ENCODE results near the gene FAM184A.
A peak's percentile ranks its signal among the peaks of the same experiment; 100 is the strongest.
"Not testable (repeated sequence)": the region's sequence is repeated elsewhere in the genome, so short reads cannot be mapped to it uniquely, and the experiment has no call there.

The FAM184A gene

DNA sequence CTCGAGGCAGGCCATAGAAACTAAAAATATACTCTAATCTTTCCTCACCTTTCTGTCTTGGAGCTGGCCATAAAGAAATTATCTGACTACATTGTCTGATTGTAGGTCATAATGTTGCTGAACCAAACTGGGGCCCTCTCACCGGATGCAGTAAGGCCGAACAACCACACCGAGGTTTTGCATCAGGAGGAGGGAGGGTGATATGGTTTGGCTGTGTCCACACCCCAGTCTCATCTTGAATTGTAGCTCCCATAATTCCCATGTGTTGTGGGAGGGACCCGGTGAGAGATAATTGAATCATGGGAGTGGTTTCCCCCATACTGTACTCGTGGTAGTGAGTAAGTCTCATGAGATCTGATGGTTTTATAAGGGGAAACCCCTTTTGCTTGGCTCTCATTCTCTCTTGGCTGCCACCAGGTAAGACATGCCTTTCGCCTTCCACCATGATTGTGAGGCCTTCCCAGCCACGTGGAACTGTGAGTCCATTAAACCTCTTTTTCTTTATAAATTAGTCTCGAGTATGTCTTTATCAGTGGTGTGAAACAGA, 19.4 kb upstream of the FAM184A start:
- DNase-seq: not testable (repeated sequence)

DNA sequence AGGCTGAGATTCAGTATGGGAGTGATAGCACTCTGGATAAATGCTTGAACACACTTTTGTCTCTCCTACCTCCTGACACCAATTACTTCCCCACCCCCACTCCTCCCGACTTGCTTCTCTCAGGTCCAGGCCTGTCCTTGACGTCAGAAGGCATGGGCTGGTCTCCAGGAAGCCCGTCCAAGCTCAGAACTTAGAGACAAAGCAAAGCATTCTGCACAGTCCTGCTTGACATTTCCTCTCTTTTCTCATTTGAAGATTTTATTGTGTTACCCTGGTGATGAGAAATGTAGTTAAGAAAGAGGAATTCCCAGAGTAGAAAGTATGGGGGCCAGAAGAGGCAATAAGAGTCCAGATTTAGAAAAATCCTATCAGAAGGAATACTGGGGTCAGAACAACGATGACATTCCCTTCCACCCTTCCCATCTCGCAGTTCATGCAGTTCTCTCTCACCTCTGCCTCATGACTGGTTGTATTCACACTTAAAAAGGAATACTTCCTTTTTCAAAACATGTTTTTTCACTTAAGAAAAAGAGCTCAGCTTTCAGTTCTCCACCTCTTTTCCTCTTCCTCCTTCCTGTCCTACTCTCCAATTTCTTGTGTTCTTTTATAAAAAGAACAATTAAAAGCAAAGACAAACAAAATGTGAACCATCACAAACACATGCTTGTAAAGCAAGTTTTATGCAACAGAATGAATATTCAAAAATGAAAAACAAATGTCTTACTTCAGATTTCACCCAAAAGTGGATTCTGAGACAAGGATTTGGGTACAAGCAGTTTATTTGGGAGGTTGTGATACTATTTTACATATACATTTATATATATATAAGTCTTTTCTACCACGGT, 18.5 kb upstream of the FAM184A start:
- no peak for DNase-seq

DNA sequence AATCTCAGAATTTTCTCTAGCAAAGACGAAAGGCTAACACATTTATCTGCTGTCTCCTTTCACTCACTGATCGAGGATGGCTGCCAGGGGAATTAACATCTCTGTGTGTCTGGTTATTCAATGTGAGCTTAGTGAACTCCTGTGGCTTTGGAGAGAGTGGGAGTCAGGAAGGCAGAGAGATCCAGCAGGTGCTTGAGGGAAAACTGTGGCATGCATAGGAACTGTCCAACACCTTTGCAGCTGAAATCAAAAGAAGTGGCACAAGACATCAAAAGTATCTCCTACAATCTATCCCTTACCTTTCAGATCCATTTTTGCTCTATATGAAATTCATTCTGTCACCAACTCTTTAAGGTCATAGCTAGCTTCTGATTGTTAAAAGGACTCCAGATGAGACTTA, 11.8 kb upstream of the FAM184A start:
- no peak for DNase-seq

DNA sequence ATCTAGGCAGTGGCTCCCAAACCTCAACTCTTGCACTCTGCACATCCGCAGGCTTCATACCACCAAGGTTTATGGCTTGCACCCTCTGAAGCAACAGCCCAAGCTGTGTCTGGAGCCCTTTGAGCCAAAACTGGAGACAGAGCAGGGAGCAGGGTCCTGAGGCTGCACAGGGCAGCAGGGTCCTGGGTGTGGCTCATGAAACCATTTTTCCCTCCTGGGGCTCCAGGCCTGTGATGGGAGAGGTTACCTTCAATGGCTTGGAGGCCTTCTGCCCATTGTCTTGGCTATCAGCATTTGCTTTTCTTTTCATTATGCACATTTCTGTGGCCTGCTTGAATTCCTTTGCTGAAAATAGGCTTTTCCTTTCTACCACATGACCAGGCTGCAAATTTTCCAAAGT, 6.3 kb upstream of the FAM184A start:
- DNase-seq: no peak

DNA sequence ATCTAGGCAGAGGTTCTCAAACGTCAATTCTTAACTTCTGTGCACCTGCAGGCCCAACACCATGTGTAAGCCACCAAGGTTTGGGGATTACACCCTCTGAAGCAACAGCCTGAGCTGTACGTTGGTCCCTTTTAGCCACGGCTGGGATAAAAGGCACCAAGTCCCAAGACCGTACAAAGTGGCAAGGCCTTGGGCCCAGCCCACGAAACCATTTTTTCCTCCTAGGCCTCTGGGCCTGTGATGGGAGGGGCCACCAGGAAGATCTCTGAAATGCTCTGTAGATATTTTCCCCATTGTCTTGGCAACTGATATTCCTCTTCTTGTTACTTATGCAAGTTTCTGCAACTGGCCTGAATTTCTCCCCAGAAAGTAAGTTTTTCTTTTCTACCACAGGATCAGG, 4.5 kb upstream of the FAM184A start:
- no peak for DNase-seq

DNA sequence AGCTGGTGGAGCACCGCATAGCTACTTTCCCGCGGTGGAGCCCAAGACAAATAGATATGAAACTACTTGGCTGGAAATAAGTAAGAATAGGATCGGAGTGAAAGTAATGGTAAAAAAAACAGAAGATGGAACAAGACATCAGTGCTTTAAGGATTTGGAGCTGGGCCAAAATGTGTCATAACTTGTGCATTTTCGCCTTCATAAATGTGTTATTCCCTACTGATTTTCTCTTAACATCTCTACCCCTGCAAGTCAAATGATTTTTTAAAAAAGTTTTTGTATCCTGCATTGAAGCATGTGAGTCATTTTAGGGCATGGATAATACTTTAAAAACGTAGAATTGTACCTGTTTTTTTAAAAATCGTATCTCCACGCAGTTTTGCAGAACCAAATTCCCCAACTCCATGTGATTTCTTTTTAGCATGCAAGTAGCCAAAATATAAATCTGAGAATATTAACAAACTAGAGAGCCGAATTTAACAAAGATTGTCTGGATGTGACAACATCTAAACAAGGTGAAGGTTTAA, 882 bp upstream of the FAM184A start:
- DNase-seq: no peak

DNA sequence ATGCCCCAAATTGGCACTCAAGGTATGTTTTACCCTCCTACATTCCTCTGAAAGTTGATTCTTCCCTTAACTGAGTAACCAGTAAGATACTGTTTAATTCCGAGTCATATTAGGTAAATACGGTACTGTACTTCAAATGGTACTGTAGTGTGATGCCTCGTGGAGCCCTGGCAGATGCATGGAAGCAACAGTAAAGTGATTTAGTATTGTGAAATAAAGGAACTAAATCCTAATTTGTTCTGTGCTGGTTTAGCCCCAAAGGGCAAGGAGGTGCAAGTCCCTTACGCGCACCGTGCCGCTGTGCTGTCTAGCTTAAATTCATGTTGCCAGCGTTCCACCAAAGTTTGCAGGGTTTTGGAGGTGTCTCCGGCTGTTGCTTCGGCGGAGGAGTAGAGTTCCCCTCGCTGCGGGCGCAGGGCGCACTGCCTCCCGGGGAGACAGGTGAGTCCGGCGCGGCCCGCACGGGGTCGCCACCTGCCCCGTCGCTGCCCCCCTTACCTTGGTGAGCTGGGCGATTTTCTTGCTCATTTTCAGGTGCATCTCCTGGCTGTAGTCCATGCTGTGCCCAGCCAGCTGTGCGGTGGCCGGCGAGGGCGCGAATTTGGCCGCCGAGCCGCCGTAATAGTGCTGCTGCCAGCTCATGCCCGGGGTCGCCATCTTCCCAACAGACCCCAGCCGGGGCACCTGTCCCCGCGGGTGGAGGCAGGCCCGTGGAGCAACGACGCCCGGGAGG, 655 bp downstream of the FAM184A start:
- DNase-seq: peak; percentile 51 to 61

DNA sequence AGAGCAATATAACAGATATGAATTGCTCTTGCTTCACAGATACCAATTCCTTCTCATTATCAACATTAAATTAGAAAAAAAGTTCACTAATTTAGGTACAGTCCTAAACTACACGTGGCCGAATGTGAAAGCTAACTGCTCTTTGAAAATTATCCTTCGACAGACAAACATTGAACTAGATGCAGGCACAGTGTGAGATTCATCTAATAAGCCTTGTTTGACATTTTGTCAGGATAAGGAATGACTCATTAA, 1.1 kb downstream of the FAM184A start:
- peak in 1 of 2 experiments; percentile 36 for DNase-seq

DNA sequence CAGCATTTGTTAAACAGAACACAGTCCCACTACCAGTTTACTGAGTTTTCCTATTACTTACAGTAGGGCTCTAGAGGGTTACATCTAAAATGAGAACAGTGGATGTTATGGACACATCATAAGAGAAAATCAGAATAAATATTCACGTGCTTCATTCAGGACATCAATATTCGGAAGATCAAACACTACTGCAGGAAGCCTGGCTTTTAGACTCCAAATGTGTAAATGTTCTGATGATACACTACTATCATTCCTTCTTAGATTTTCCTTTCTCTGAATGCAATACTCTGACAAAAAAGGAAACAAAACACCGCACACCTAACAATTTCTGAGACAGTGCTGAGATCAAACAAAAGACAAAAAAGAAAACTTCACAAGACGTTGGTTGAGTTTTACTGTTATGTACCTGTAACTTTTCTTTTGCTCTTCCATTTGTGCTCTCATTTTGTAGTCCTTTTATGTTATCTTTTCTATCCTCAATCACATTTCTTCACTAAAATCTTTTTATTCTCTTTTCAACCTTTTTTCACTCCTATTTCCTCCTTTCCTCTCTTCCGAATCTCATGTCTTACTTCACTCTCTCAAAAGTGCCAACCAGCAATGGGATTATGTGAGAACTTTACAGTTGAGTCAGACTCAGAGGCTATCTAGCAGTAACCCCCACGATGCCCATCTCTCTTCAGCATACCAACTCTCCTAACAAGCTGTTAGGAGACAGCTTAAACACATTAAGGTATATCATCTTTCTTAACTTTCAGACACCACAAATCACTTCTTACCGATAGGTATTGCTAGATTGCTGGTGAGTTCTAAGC, 1.7 kb downstream of the FAM184A start:
- DNase-seq: peak in 1 of 2 experiments; percentile 35

DNA sequence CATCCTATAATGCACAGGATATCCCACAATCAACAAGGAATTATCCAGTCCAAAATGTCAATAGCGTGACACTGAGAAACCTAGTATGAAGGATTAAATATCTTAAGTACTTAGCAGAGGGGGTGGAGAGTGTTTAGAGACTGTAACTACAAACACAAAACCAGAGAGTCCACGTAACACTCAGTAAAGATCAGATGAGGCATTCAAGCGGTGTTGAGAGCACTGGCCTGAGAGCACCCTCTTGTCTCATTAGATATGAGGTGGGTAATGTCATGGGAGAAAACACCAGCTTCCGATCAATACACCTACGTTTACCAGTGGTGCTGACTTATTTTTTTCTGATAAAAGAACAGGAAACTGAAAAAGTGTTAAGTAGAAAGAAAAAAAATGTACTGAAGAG, 2.3 kb downstream of the FAM184A start:
- peak; percentile 11 to 53 for DNase-seq

DNA sequence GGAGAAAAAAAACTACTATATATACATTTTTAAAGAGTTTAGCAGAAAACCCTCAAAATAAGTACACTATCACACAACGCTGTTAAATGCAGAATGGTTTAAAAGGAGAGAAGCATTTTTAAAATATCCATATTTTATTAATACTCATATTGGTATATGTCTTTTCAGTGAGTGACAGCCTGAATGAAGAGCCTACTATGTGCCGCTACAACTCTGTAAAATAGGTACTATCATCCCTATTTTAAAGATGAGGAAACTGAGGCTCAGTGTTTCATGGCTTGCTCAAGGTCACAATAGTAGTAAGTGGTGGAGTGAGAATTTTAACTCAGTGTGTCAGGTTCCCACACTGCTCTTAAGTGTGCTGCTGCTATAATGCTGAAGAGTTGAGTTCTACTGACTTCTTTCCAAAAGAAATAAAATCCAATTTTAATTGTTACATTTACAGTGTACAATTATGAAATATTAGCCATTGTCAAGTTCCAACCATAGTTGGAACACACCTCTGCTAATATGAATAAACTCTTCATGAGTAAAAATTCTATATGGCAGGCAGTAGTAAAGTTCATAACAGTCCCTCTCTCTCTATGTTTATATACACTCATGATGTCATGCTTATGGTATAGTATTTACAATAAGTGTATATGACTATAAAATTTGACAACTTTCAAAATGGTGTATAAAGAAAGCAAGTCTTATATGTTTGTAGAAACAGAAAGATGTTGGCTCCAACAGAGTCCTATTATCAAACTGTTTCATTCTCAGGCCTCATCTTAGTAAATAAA, 3.1 kb downstream of the FAM184A start:
- peak in 1 of 2 experiments; percentile 21 for DNase-seq

DNA sequence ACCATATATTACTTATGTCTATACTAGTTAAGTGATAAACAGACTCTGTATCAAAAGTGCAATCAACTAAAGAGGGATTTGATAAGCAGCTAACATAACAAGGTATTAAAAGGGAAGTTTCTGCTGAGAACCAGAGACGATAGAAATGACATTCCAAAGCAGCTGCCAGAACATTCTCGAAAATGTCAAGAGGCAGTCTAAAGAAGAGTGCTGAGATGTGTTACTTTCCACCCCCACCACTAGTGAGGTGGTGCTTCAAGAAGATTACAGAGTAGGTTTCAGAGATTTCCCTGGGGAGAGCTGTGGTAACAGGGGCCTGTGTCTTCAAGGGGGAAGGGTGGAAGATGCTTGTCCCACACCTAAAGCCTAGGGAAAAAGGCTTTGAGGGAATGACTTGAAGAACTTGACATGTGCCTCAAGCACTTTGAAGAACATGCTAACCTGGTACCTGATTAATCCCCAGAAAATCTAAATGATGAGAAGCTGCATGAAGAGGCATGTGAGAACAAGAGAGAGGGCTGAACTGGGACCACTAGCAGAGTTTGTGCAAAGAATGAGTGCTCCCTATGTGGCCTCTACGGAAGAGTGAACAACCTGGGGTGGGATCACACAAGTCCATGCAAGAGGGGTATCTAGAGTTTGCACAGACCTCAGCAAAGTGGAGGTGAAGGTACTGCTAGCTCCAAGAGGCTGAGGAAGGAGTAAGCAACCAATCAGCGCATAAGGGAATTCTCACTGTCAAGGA, 5.0 kb downstream of the FAM184A start:
- DNase-seq: peak in 1 of 2 experiments; percentile 46

DNA sequence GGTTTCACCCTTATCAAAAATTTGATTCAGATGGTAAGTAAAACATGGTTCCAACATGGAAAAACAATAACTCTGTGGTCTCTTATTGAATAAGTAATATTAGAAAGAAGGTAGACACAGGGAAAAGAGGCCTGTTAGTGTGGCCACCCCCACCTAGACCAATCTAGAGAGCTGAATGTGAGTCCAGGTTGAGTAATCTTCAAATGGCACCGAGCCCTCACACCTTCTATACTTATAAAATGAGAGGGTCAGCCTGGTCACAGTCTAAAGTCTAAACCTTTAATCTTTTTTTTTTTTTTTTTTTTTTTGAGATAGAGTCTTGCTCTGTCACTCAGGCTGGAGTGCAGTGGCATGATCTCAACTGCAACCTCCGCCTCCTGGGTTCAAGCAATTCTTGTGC, 6.9 kb downstream of the FAM184A start:
- no peak for DNase-seq

DNA sequence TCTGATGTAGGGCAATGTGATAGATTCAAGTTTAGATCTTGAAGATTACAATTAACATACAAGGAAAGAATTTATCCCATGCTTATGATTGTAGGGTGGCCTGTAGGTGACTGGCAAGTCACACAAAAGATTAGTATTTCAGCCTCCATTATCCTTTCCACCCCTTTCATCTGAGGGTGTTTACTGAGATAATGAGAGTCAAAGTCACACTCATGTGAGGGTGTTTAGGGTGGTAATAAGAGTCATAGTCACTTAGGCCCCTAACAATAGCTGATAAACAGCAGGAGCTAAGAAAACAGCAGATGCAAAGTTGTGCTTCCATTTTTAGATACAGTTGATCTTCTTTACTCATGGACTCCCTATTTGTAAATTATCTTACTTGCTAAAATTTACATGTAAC, 11.4 kb downstream of the FAM184A start:
- DNase-seq: no peak

DNA sequence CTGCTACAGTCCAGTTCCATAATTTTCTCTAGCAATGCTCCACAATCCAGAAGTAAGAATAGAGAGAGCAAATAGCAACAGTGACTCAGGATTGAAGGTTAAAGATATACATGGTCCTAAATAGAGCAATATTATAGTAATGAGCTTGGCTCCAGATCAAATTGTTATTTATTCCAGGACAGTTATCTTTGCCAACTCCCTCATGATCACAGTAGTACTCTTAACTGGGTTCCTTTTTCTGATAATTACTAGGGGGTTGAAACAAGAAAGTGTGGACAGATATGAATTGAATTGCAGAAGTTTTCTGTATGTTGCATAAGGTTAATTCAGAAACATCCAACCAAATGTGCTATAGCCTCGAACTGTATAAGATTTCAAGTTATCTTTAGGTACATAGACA, 11.9 kb downstream of the FAM184A start:
- no peak for DNase-seq

DNA sequence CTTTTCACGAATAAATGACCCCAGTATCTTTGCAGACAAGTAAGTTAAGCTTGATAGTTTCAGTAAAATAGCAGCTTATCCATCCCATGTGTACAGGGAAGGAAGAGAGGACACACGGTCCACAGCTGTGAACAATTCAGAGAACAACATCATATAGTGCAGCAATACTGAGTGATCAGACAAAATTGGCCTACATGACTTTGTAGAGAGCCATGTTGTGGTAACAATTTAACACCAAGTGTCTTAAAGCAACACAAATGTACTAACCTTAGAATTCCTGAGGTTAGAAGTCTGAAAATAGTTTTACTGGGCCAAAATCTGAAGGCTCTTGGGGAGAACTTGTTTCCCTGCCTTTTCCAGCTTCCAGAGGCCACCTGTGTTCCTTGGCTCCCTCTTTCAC, 12.5 kb downstream of the FAM184A start:
- DNase-seq: no peak

DNA sequence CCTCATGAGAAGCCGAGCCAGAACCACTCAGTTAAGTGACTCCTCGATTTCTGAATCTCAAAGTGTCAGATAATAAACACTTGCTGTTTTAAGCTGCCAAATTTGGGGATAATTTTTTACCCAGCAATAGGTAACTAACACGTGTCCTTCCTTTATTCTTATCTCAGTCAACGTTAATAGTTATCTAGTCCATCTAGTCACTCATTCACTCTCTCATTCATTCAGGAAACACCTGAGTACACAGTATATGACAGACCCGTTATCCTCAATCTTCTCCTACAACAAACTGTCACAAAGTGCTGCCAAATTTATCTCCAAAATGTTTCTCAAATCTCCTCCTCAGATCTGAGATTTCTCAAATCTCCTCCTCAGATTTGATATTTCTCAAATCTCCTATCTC, 13.1 kb downstream of the FAM184A start:
- no peak for DNase-seq

DNA sequence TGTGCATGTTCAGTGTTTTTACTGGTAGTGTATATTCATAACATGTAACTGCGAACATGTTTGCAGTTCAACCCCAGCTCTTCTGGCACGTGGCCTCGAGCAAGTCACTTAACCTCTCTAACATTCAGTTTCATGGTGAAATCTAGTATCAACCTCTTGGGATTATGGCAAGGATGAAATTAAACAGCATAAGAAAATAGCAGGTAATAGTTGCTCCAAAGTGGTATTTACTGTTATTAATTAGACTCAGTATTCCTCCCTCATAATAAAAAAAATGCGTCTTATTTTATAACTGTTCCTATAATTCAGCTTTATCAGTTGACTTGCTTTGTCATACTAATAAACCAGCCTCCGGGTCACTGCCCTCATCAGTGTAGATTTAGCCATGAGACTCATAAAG, 15.0 kb downstream of the FAM184A start:
- no peak for DNase-seq

DNA sequence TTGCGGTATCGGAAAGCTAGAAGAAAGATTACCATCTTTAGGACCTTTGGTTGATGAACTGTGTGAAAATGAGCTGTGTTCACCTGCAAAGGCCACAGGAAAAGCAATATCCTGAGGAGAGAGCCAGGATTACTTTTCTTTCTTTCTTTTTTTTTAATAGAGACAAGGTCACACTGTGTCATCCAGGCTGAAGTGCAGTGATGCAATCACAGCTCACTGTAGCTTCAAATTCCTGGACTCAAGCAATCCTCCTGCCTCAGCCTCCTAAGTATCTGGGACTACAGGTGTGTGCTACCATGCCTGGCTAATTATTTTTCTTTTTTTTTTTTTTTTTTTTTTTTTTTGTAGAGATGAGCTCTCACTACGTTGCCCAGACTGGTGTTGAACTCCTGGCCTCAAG, 17.2 kb downstream of the FAM184A start:
- DNase-seq: no peak

DNA sequence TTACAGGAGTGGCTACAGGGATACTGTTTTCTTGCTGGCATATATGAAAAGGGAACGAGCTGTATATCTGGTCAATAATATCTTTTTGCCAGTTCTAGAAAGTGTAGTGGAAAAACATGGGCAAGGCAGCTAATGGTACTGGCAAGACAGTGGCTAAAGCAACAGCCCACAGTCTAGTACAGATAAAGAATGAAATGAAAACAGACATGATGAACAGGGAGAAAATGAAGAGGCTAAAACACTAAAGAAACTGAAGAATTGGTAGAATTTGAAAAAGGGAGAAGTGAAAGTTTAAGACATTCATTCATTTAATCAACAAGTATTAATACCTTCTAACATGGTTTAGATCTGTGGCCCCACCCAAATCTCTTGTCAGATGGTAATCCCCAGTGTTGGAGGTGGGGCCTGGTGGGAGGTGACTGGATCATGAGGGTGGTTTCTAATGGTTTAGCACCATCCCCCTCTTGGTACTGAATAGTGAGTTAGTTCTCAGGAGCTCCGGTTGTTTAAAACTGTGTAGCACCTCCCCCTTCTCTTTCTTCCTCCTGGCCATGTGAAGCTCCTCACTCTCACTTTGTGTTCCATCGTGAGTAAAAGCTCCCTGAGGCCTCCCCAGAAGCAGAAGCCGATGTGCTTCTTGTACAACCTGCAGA, 18.1 kb downstream of the FAM184A start:
- no peak for DNase-seq

DNA sequence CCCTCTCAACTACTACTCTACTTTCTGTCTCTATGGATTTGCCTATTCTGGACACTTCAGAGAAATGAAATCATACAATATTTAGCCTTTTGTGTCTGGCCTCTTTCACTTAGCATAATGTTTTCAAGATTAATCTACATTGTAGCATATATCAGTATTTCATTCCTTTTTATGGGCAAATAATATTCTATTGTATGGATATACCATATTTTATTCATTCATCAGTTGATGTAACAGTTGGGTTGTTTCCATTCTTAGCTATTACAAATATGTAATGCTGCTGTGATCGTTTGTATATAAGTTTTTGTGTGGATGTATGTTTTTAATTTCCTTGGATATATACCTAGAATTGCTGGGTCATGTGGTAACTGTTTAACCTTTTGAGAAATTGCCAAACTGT, 23.4 kb downstream of the FAM184A start:
- no peak for DNase-seq

Data from NCI-H524 (cell line).